ENCODE results near the gene MAP3K5.

The MAP3K5 gene

DNA sequence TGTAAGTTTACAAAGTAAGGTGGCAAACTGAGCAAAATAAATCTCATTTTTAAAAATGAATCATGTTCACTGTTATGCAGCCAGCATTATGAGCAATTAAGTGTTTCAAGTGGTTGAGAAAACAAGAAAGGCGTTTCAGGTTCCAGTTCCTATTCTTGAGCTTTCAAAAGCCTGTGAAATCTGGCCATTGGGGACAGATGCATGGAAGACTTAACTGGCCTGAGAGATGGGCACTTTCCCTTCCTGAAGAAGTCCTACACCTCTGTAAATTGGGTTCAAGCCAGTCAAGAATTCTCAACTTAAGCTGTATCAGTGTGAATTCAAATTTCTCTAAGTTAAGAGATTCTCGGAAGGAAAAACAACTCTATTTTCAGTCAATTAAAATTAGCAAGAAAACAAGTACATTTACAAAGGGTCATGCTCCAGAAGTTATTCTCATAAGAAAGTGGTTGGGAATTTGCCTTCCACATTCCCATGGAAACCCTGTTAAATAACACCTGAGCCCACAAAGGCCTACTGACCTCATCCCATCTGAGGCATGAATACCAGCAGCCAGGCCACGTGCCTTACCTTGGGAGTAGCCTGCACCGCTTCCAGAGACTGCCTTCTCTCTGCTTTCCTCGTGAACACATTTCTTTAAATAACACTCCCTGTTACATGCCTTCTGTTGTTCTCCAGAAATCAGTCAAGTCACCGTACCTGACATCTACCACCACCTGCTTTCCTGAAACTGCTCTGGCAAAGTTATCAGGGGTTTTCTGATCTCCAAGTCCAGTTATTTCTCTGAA is 19.4 kb downstream of the MAP3K5 start:
- H3K4me3 ChIP-seq (ENCODE audit: low read length) = no peak overlapping the region
- TF ChIP-seq CTCF (IDR thresholded peaks at IDR 0.05; ENCODE audit: insufficient read depth, low read depth, low read length, missing control alignments) = no peak
- no peak for DNase-seq (ENCODE audit: low read depth)

- no peak for DNase-seq (ENCODE audit: low read depth)
- H3K4me3 ChIP-seq (ENCODE audit: low read length) = no peak overlapping the region
- no peak for TF ChIP-seq CTCF (IDR thresholded peaks at IDR 0.05; ENCODE audit: insufficient read depth, low read depth, low read length, missing control alignments)
These were observed 21.0 kb downstream of the MAP3K5 start for GRCh38 chr6:136771306-136771705.

DNA sequence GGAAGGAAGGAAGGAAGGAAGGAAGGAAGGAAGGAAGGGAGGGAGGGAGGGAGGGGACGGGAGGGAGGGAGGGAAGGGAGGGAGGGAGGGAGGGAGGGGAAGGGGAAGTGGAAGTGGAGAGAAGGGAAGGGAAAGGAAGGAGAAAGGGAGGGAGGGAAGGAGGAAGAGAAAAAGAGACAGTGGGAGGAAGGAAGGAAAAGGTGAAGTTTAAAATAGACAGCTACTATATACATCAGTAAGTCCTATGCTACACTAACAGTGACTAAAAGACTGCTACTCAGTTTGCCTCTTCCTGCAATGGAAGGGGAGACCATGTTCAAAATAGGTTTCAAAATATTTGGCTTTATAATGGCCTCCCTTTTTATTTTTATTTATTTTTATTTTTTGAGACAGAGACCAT is 22.5 kb downstream of the MAP3K5 start:
- H3K4me3 ChIP-seq (ENCODE audit: low read length) = no peak overlapping the region
- no peak for DNase-seq (ENCODE audit: low read depth)
- TF ChIP-seq CTCF (IDR thresholded peaks at IDR 0.05; ENCODE audit: insufficient read depth, low read depth, low read length, missing control alignments) = no peak

GRCh38 chr6:136769124-136769523 is 23.2 kb downstream of the MAP3K5 start:
- TF ChIP-seq CTCF (IDR thresholded peaks at IDR 0.05; ENCODE audit: insufficient read depth, low read depth, low read length, missing control alignments) = no peak
- H3K4me3 ChIP-seq (ENCODE audit: low read length) = no peak overlapping the region
- no peak for DNase-seq (ENCODE audit: low read depth)

DNA sequence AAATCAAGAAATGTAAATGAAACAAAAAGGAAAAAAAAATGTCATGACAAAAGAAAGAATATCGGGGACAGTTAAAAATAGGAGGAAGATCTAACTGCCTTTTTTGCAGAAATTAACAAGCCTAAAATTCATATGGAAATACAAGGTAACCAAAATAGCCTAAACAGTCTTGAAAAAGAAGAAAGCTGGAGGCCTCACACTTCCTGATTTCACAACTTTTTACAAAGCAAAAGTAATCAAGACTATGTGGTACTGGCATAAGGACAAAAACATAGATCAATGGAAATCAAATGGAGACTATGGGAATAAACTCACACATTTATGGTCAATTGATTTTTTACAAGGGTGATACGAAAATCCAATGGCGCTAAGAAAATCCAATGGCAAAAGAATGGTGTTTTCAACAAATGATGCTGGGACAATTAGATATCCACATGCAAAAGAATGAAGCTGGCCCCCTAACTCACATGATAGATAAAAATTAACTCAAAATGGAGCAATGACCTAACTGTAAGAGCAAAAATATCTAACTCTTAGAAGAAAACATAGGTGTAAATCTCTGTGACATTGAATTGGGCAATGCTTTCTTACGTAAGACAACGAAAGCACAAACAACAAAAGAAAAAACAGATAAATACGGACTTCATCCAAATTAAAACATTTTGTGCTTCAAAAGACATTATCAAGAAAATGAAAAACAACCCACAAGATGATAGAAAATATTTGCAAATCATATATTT is 24.5 kb downstream of the MAP3K5 start:
- TF ChIP-seq CTCF (IDR thresholded peaks at IDR 0.05; ENCODE audit: insufficient read depth, low read depth, low read length, missing control alignments) = no peak
- no peak overlapping the region for H3K4me3 ChIP-seq (ENCODE audit: low read length)
- no peak for DNase-seq (ENCODE audit: low read depth)

DNA sequence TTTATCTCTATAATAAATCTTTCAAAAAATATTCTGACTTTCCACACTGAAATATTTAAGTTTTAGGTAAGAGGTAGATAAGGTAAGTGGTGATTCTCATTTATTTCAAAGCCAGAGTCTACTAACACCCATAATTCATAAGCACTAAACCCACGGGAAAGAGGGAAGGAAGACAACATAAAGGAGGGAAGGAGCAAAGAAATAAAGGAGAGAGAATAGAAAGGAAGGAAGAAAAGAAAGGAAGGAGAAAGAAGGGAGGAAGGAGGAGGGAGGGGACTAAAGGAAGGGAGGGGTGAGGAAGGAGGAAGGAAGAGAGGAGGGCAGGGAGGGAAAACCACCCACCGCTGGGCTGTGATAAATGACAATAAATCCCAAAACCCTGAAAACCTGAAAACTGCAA is 25.2 kb downstream of the MAP3K5 start:
- no peak overlapping the region for H3K4me3 ChIP-seq (ENCODE audit: low read length)
- TF ChIP-seq CTCF (IDR thresholded peaks at IDR 0.05; ENCODE audit: insufficient read depth, low read depth, low read length, missing control alignments) = no peak
- DNase-seq (ENCODE audit: low read depth) = no peak
